Activated naive CD8-positive, alpha-beta T cell treated with anti-CD3 and anti-CD28 coated beads, Interleukin-2, amount 50 U/mL, for 16 hours (primary cell): Measurements from ENCODE around the gene TCEA2.
A peak's percentile ranks its signal among the peaks of the same experiment; 100 is the strongest.

Source experiments
- DNase-seq: peaks from one replicate; pipeline ENCODE4 v3.0.0-alpha.2; 2020; ENCODE audit warnings: low read depth, low spot score

The TCEA2 gene

GRCh38 chr20:64035066-64035932, 27.7 kb upstream of the TCEA2 start:
- peak; percentile 26 for DNase-seq

- no peak for DNase-seq
These were observed 27.1 kb upstream of the TCEA2 start, which contains the start of gene C20orf204 for GRCh38 chr20:64035933-64036345. C20orf204 (plus strand) TSS chr20:64036182; CDS start chr20:64036324, 142 bp downstream.

- DNase-seq, result no peak
These were observed 26.4 kb upstream of the TCEA2 start for GRCh38 chr20:64036346-64037198.

- no peak for DNase-seq
These were observed 25.9 kb upstream of the TCEA2 start for GRCh38 chr20:64037199-64037497.

- no peak for DNase-seq
These were observed 25.3 kb upstream of the TCEA2 start for GRCh38 chr20:64037498-64038213.

GRCh38 chr20:64038224-64038564, 24.8 kb upstream of the TCEA2 start:
- DNase-seq, result no peak

- DNase-seq, result peak; percentile 57
These were observed 24.3 kb upstream of the TCEA2 start for GRCh38 chr20:64038565-64039292.

- no peak for DNase-seq
These were observed 23.5 kb upstream of the TCEA2 start for GRCh38 chr20:64039293-64040160.

GRCh38 chr20:64040231-64041039, 22.6 kb upstream of the TCEA2 start:
- no peak for DNase-seq

- no peak for DNase-seq
These were observed 21.8 kb upstream of the TCEA2 start for GRCh38 chr20:64041040-64041780.

- DNase-seq, result no peak
These were observed 21.3 kb upstream of the TCEA2 start for GRCh38 chr20:64041781-64042053.

- DNase-seq, result no peak
These were observed 20.8 kb upstream of the TCEA2 start for GRCh38 chr20:64042054-64042781.

- DNase-seq, result no peak
These were observed 19.2 kb upstream of the TCEA2 start for GRCh38 chr20:64043768-64044167.

- DNase-seq, result no peak
These were observed 18.3 kb upstream of the TCEA2 start for GRCh38 chr20:64044484-64045247.

GRCh38 chr20:64045346-64046011, 17.5 kb upstream of the TCEA2 start:
- DNase-seq, result no peak

GRCh38 chr20:64047046-64047389, 16.0 kb upstream of the TCEA2 start:
- DNase-seq, result no peak

GRCh38 chr20:64047968-64048401, 15.0 kb upstream of the TCEA2 start:
- DNase-seq, result no peak
